Muscle of arm (tissue), 12 donors: ENCODE measurements around the gene ITGA6. TPM values are rescaled to one million over a fixed set of nuclear protein-coding genes. Genes with fewer than 3 reads are reported as not detected.

Source experiments
- DNase-seq: peaks from one replicate; pipeline ENCODE4 v3.0.0-alpha.2; 2013
- polyA plus RNA-seq, 12 donors: library from polyadenylated mRNA; unstranded; fragments of 120-200 nt; gene quantifications; one replicate each; pipeline ENCODE4 v1.2.1, GENCODE V29; 2013; ENCODE audit not compliant: insufficient read length in 12 of 12

Gene ITGA6
- polyA plus RNA-seq, 12 donors: 72.5 to 110 (median 87.1) TPM; not detected in 1

- no peak for DNase-seq
These were observed 35.0 kb downstream of the ITGA6 start for GRCh38 chr2:172462373-172462848.

DNA sequence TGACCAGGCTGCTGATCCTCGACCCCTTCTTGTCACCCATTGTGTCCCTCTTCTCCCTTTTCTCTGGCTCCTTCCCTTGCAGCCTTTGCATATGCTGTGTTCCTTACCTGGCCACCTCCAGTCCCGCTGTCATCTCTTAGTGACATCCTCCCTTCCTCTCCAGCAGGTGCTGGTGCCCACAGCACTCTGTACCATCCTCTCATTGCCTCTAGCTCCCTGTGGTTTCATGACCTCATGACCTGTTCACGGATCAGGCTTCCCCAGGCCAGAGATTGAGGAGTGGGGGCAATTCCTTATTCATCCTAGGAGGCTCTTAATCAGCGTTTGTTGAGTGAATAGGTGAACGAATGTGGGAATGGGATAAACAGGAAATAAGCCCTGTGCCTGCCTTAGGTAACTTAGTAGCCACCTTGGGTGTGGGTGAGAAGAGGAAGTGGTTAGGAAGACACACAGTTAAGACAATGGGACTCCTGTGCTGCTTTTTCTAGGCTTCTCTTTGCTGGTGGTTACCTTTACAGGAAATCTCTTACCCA, 35.5 kb downstream of the ITGA6 start:
- no peak for DNase-seq

- DNase-seq: no peak
These were observed 37.2 kb downstream of the ITGA6 start for GRCh38 chr2:172464400-172465129.

GRCh38 chr2:172465417-172466334, 38.3 kb downstream of the ITGA6 start:
- DNase-seq: peak; percentile 76

- no peak for DNase-seq
These were observed 40.0 kb downstream of the ITGA6 start for GRCh38 chr2:172467382-172467781.

DNA sequence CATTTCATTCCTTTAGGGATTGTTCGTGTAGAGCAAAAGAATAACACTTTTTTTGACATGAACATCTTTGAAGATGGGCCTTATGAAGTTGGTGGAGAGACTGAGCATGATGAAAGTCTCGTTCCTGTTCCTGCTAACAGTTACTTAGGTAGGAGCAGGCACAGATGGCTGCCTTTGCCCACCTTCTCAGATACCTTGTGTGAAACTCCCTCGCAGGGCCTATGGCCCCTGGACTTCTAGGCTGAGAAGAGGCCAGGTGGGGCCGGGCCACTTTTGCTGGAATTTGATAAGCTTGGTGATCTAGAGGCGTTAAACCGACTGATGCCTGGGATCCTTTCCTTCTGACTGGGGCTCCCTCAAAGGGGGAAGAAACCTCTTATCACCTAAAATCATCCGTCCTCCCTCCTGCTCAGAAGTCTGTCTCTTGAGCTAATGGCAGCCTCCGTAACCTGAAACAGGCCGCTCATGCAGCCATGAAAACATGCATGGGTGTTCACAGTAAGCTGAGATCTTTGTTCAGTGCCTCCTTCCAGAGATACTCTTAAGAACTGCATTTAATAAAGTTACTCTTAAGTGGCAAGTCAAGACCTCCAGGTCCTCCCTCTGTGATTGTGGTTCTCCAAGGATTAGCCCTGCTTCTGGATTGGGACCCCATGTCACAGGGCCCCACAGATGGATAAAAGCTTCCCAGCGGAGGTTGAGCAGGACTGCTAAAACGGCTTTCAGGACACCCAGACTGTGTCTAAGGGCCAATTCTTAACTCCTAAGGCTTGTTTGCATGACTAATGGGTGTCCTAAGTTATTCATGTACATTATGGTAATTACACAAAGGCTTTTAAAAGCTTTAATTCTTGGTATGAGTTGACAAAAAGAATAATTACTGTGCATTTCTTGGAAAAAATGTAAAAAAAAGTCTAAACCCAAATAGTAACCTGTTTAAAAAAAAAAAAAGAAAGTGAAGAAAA, 43.9 kb downstream of the ITGA6 start:
- DNase-seq: no peak

- DNase-seq: no peak
These were observed 45.2 kb downstream of the ITGA6 start for GRCh38 chr2:172472446-172473033.

DNA sequence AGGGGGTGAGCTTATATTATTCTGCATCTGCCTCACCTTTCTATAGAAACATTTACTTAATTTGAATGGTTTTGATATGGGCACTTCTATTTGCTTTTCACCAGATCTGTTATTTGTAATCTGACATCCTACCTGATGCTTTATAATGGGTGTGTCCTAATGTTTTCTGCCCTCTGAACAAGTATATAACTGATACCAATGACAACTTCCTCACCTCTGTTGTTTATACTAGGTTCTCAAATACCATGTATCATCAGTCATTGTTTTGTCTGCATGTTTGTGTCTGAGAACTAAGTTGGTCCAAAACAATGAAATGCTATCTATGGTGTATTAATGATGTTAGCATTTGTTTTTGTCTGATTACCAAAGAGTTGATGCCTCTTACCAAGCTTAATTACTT, 45.8 kb downstream of the ITGA6 start:
- no peak for DNase-seq

GRCh38 chr2:172478353-172478752, 51.0 kb downstream of the ITGA6 start:
- DNase-seq: no peak

DNA sequence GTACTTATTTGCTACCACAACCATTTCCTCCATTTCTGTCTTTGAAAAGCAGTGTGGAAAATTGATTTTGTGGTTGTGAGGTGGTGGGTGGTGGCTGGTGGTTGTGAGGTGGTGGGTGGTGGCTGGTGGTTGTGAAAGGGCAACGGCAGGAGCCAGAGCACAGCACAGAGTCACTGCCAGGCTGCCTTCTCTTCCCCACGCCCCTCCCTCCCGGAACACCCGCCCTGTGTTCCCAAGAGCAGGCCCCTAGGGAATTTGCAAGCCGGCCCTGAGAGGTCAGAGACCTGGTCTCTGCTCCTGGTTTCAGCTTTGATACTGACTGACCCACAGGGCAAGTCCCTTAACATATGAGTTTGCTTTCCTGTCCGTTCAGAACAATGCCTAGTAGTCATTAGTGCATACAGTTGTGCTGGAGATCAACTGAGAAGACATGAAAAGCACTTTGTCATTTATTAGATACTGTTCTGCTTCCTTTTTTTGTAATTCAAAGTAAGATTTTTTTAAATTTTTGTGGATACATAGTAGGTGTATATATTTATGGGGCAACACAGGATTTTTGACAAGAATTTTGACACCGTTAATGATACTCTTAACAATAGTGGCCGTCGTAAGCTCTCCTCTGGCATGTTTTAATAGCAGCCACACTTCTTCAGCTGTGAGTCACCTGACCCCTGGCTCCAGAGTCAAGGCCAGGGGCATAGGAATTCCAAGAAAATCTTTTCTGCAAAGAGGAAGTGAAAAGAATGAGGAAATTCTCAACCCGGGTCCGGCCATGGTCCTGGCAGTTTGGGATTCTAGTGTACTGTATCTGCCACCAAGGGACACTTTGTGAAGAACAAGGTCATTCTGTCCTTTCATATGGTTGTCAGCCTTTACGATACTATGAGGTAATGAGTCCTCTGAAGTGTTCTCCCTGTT, 53.2 kb downstream of the ITGA6 start:
- DNase-seq: no peak

DNA sequence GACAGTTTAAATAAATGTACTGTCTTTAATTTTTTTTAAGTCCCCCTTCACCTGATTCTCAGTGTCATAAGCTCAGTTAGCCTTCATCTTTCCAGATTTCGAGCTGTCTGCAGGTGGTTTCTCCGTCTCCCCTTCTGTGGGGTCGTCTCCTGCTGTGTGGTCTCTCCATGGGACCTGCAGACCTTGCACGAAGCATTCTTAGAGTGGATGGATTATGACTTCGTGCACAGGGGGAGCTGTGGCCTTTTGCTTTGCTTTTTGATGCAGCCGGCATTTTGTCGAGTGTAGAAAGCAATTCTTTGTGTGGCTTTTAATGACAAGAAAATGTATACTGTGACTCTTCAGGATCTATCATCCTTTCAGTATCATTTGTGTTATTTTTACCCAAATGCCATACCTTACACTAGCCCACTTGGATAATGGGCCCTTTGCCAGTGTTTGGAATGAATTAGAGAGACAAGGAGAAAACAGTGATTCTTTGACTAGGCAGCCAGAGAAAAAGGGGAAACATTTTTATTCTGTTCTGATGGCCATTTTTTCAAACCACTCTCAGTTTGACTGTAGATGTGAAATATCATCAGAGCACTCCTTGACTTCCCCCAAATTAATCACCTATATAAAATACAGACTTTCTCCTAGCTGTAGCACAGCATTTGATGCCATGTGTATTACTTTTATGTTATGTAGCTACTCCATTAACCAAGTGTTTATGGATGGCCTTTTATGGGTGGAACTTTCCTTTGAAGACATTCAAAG, 54.3 kb downstream of the ITGA6 start:
- no peak for DNase-seq

DNA sequence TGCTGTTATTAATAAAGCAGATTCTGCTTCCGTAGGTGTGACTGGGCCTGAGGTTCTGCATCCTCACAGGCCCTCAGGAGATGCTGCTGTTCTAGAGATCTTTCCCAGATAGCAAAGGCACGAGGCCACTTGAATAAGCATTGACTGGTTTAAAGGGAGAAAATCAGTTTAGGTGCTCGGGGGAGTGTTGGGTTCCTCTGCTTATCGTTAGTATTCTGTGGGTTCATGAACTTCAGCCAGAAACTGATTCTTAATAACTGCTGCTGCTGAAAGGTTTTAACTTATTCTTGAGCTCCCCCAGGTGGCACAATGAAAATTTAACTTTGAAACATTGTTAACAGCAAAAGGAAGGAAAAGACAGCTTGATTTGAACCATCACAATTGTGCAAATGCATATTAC, 56.9 kb downstream of the ITGA6 start:
- DNase-seq: peak; percentile 16

DNA sequence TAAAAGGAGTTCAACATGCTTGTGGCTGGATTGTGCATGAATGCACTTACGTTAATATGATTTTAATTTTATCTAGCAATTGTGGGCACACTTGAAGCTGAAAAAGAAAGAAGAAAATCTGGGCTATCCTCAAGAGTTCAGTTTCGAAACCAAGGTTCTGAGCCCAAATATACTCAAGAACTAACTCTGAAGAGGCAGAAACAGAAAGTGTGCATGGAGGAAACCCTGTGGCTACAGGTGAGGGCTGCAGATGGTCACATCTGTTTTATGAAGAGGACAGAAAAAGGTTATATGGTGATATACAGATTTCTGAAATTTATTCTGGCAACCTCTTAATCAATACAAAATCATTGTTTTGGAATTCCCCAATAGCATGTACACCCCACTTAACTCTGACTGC, 57.3 kb downstream of the ITGA6 start:
- DNase-seq: no peak

DNA sequence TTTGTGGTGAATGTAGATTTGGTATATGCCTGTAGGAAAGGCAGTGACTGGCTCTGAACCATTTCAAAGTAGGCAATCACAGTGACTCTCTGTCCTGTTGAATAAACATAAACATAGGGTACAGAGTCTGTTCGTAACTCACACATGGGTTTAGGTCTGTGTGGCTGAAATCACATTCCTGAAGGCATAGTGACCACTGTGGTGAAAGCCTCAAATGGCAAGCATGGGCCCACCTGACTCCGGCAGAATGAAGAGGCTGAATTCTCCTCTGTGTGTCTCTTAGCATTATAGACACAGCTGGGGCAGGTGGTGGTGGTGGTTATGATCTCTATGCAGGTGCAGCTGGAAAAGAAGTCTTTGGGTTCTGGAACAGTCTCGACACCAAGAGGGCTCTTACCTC, 61.2 kb downstream of the ITGA6 start:
- no peak for DNase-seq

- no peak for DNase-seq
These were observed 62.3 kb downstream of the ITGA6 start for GRCh38 chr2:172489681-172490080.

- DNase-seq: no peak
These were observed 68.8 kb downstream of the ITGA6 start for GRCh38 chr2:172496160-172496608.

GRCh38 chr2:172507199-172507598, 79.8 kb downstream of the ITGA6 start:
- DNase-seq: no peak

- DNase-seq: no peak
These were observed 82.7 kb downstream of the ITGA6 start for GRCh38 chr2:172510088-172510487.

DNA sequence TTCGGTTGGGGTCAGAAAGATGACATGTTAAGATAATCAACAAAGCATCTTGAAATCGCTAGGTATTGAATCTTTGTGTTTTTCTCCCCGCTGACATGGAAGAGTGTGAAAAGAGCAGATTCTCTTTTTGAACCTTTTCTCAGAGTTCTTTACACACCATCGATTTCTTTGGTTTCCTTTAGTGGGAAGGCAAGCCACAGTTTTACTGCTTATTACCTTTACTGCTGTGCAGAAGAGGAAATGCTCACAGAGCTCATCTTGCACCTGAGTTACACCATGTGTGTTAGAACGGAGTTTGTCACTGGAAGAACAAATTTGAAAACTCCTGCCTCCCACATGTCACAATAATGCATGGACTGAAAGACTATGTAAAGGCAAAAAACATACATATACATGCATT, 83.2 kb downstream of the ITGA6 start:
- DNase-seq: no peak
